ENCODE data around the gene PTPRCAP. TPM values are rescaled to one million over a fixed set of nuclear protein-coding genes. Genes with fewer than 3 reads are reported as not detected.
A peak's percentile ranks its signal among the peaks of the same experiment; 100 is the strongest.

Gene PTPRCAP, protein sequence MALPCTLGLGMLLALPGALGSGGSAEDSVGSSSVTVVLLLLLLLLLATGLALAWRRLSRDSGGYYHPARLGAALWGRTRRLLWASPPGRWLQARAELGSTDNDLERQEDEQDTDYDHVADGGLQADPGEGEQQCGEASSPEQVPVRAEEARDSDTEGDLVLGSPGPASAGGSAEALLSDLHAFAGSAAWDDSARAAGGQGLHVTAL
- 2.2 and 10.5 TPM in 2 replicates for total RNA-seq (2011; cell fraction: chromatin; rRNA removed; ENCODE audit: low replicate concordance)
- total RNA-seq (2011; cell fraction: nucleolus; rRNA removed): 8.8 and 10.2 TPM in 2 replicates
- 1.9 and 2.4 TPM in 2 replicates for total RNA-seq (2011; cell fraction: nucleoplasm; rRNA removed)
- total RNA-seq (2014; rRNA removed) (0.45 and 1.9 TPM in 2 replicates), total RNA-seq (2014; rRNA removed; fragmentation: Illumina TruSeq; extraction: Trizol) (not detected in 2 replicates), total RNA-seq (2015; rRNA removed; fragmentation: Illumina TruSeq; extraction: Trizol) (0.22 and 0.49 TPM in 2 replicates), total RNA-seq (2021) (1.1 and 1.5 TPM in 2 replicates), polyA plus RNA-seq (2011; rRNA removed) (0.51 and 0.64 TPM in 2 replicates), polyA plus RNA-seq (2014; fragmentation: Illumina TruSeq; extraction: Trizol) (not detected in 2 replicates), polyA plus RNA-seq (2014; fragmentation: Nextera tagmentation; extraction: Ambion mirVana) (not detected), polyA plus RNA-seq (2014; rRNA removed) (0.85 and 2.0 TPM in 2 replicates), polyA minus RNA-seq (2011; rRNA and poly(A)+ RNA removed) (0.18 and 0.21 TPM in 2 replicates), Bru-seq, nascent RNA (percentile 45 among the genes with signal in this experiment), BruChase-seq, experiment 1, labeled RNA remaining after a 2-hour chase (percentile 42 among the genes with signal in this experiment), BruChase-seq, experiment 2, labeled RNA remaining after a 6-hour chase (percentile 44 among the genes with signal in this experiment)
- 0.41 and 2.2 TPM in 2 replicates for polyA plus RNA-seq (2011; cell fraction: cytosol; rRNA removed)
- polyA plus RNA-seq (2011; cell fraction: nucleus; rRNA removed): 10.9 and 26.0 TPM in 2 replicates
- polyA plus RNA-seq (2012): 1.5 and 3.4 TPM in 2 replicates
- polyA minus RNA-seq (2011; cell fraction: cytosol; rRNA and poly(A)+ RNA removed): not detected in 2 replicates
- 1.4 and 3.2 TPM in 2 replicates for polyA minus RNA-seq (2011; cell fraction: nucleus; rRNA and poly(A)+ RNA removed)
- long read RNA-seq, experiment 1, partial matches to known transcripts: 2 of 2 reads
- long read RNA-seq, experiment 1, other reads (novel, unspliced or antisense): 0 of 2 reads
- long read RNA-seq, experiment 2, partial matches to known transcripts: 1 of 1 reads
- long read RNA-seq, experiment 2, other reads (novel, unspliced or antisense): 0 of 1 reads
- long read RNA-seq, experiment 3: 0 reads

DNA sequence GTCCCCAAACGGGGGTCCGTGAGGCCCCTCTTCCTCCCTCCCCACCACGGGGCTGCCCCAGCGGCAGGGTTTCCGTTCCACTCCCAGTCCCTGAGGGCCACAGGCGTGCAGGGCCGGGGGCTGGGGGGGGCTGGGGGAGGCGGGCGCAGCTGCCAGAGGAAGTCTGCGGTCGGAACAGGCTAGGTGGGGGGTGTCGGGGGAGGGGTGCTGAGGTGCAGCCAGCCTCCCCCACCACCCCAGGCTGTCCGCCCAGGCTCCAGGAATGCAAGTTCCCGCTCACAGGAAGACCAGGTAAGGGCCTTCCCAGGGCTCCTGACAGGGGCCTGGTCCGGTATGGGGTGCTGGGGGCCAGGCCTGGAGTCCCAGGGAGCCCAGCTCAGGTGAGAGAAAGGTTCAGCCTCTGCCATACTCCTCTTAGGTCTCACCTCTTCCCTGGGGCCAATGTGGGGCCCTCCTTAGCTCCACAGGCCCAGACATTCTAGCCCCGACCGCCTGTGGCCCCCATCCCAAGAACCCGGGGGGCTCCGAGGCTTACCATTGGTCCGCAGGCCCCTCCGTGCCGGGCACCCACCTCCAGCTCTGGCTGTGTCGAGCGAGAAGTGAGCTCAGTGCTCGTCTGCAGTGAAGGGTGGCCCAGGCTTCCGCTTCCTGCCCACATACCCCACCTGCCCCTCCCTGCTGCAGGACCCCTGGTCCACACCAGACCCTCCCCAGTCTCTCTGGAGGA is at the start of gene PTPRCAP:
PTPRCAP (minus strand) TSS at position 601 of the 727 bp plus-strand sequence; CDS start at position 538, 63 bp downstream.
- Histone ChIP-seq H3K79me2 (ENCODE audit: control insufficient read depth, insufficient read depth, low read length) (no peaks in the 10 kb centered on the region; the same call in 1 of the 3 replicates), H3K9me3 (replicated peaks; ENCODE audit: control insufficient read depth, insufficient read depth, low read depth, low read length) (no peaks in the 10 kb centered on the region), H3K36me3 (ENCODE audit: control insufficient read depth, insufficient read depth, low read length) (peaks cover 89% of the 10 kb centered on the region; the same call in 2 of the 3 replicates), H4K20me1 (replicated peaks; ENCODE audit: control insufficient read depth, insufficient read depth, low read length) (no peaks in the 10 kb centered on the region), H3K4me1 (replicated peaks in 1 of 2; ENCODE audit: control insufficient read depth in 2 of 2, insufficient read depth in 2 of 2, low read length in 2 of 2) (peaks cover 16 to 91% of the 10 kb centered on the region in 2 experiments), H3K9me1 (ENCODE audit: control insufficient read depth, insufficient read depth, low read length) (peaks cover 4% of the 10 kb centered on the region), H3K27ac (ENCODE audit: extremely low read depth, low read depth, low read length) (peak within 1 kb of the TSS; percentile 86), H2AFZ (ENCODE audit: low read depth, low read length) (no peak within 1 kb of the TSS), H3K4me3 (no peak within 1 kb of the TSS), H3K4me2 (ENCODE audit: insufficient read depth, low read length) (peak within 1 kb of the TSS; percentile 1; the same call in 1 of the 2 replicates), H3K27me3 (ENCODE audit: control insufficient read depth in 2 of 2, insufficient read depth in 2 of 2, low read length in 2 of 2) (no peaks in the 10 kb centered on the region), H3K9ac (ENCODE audit: insufficient read depth in 1 of 2, low read depth in 2 of 2, low read length in 2 of 2) (peak within 1 kb of the TSS; percentile 13 to 87; a peak in 3 of 4 replicates)
- 83% methylated on average over 12 of the region's 26 CpGs for WGBS (ENCODE audit: insufficient coverage, low coverage, missing lambda C conversion rate)
- DNase-seq (ENCODE audit: extremely low read depth in 1 of 4, low spot score in 3 of 4) (peak; percentile 61 to 70 (median 64)), ATAC-seq (peak; percentile 46), FAIRE-seq (no peak)
- POLR2A ChIA-PET: interaction anchor here (0.6 to 3.0 kb wide), 8 partner anchors 8 to 61 kb away, joined by 3 to 21 read pairs (median 4); partner anchors contain the start of gene RPS6KB2
- CTCF ChIA-PET (ENCODE audit: low intra/inter-chr PET ratio): no interaction called here
- intact Hi-C loops (cut with micrococcal nuclease) (no loop called here), in situ Hi-C loops (cut with MboI) (no loop called here)
- no TSS peak for BruUV-seq (replicated peaks)
- TF ChIP-seq PCBP1 (IDR thresholded peaks at IDR 0.05; ENCODE audit: low read depth, low read length, poor library complexity, severe bottlenecking) (peak; percentile 41), L3MBTL2 (IDR thresholded peaks at IDR 0.05) (no peak), ZNF507 (tag; conservative IDR thresholded peaks at IDR 0.05) (no peak), KAT7 (CRISPR knock-in tag; IDR thresholded peaks at IDR 0.05; ENCODE audit: borderline replicate concordance) (peak; percentile 13; the same call in 1 of the 2 replicates), TAF7 (tag; IDR thresholded peaks at IDR 0.05) (no peak), POLR2B (IDR thresholded peaks at IDR 0.05; ENCODE audit: low read depth, partially characterized antibody) (peak; percentile 19), LCOR (CRISPR knock-in tag; IDR thresholded peaks at IDR 0.05) (no peak), TEAD1 (CRISPR knock-in tag; IDR thresholded peaks at IDR 0.05) (no peak), CCAR2 (IDR thresholded peaks at IDR 0.05; ENCODE audit: low read depth, low read length) (no peak), PYGO2 (tag; IDR thresholded peaks at IDR 0.05) (no peak), FOXA1 (IDR thresholded peaks at IDR 0.05; ENCODE audit: borderline replicate concordance) (no peak)
- TF ChIP-seq, protein P1, sequence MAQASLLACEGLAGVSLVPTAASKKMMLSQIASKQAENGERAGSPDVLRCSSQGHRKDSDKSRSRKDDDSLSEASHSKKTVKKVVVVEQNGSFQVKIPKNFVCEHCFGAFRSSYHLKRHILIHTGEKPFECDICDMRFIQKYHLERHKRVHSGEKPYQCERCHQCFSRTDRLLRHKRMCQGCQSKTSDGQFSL (CRISPR knock-in tag; IDR thresholded peaks at IDR 0.05): peak; percentile 80; the same call in 1 of the 2 replicates
- TF ChIP-seq, protein P1 (tag; IDR thresholded peaks at IDR 0.05): peak in 1 of 2 experiments; percentile 56; a peak in 1 of 4 replicates
- TF ChIP-seq, protein P2, sequence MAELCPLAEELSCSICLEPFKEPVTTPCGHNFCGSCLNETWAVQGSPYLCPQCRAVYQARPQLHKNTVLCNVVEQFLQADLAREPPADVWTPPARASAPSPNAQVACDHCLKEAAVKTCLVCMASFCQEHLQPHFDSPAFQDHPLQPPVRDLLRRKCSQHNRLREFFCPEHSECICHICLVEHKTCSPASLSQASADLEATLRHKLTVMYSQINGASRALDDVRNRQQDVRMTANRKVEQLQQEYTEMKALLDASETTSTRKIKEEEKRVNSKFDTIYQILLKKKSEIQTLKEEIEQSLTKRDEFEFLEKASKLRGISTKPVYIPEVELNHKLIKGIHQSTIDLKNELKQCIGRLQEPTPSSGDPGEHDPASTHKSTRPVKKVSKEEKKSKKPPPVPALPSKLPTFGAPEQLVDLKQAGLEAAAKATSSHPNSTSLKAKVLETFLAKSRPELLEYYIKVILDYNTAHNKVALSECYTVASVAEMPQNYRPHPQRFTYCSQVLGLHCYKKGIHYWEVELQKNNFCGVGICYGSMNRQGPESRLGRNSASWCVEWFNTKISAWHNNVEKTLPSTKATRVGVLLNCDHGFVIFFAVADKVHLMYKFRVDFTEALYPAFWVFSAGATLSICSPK (IDR thresholded peaks at IDR 0.05; ENCODE audit: borderline replicate concordance): no peak
